PC-3 (cell line): ENCODE measurements around the gene ZNF254. TPM values are rescaled to one million over a fixed set of nuclear protein-coding genes. Genes with fewer than 3 reads are reported as not detected.

Experiments used
- ATAC-seq: fragments of 200-7000 bp; cut with Tn5 transposase; 2 replicates; pipeline ENCODE4 v1.9.1; 2020; ENCODE audit warnings: mild to moderate bottlenecking, moderate library complexity
- BruUV-seq: library from RNA; stranded (reverse); fragments of 400-500 nt; replicated peaks from 2 replicates; lab custom pipeline; 2021; lab: Mats Ljungman, UMichigan
- CTCF ChIA-PET: fragments of 300-600 bp; sonication (Branson Sonifier 250); formaldehyde crosslinking; loops from one replicate; lab custom pipeline; 2022; ENCODE audit warnings: antibody characterized with exemption; lab: Charles Lee
- POLR2A ChIA-PET: fragments of 300-600 bp; sonication (Branson Sonifier 250); formaldehyde crosslinking; loops from one replicate; lab custom pipeline; 2022; ENCODE audit warnings: antibody characterized with exemption; ENCODE audit not compliant: unreplicated experiment; lab: Charles Lee
- DNase-seq: peaks from one replicate; pipeline ENCODE4 v3.0.0-alpha.2; 2015
- H2AFZ ChIP-seq: fragments of 300-600 bp; sonication (generic); 2 replicates; pipeline ENCODE4 v1.6.0; 2016; ENCODE audit warnings: antibody characterized with exemption, low read length
- H3F3A ChIP-seq: fragments of 300-600 bp; sonication (generic); one replicate; pipeline ENCODE4 v1.6.0; 2017; ENCODE audit warnings: antibody characterized with exemption, low read length, control low read depth, mild to moderate bottlenecking; ENCODE audit not compliant: unreplicated experiment
- H3K27ac ChIP-seq: fragments of 300-600 bp; sonication (generic); 2 replicates; pipeline ENCODE4 v1.5.1; 2016; ENCODE audit warnings: mild to moderate bottlenecking, low read length
- H3K27me3 ChIP-seq: fragments of 300-600 bp; sonication (generic); 2 replicates; pipeline ENCODE4 v1.6.1; 2016; ENCODE audit warnings: low read length, mixed read lengths
- H3K36me3 ChIP-seq: fragments of 300-600 bp; sonication (generic); 2 replicates; pipeline ENCODE4 v1.6.1; 2016; ENCODE audit warnings: low read depth, mixed run types, low read length, mixed read lengths
- H3K4me1 ChIP-seq: fragments of 300-600 bp; sonication (generic); 2 replicates; pipeline ENCODE4 v1.5.1; 2016; ENCODE audit warnings: low read length; ENCODE audit not compliant: insufficient read depth
- H3K4me2 ChIP-seq: fragments of 300-600 bp; sonication (generic); 2 replicates; pipeline ENCODE4 v1.6.0; 2016; ENCODE audit warnings: low read length
- H3K4me3 ChIP-seq: fragments of 300-600 bp; sonication (generic); 2 replicates; pipeline ENCODE4 v1.5.1; 2016; ENCODE audit warnings: mild to moderate bottlenecking, low read length, mixed read lengths
- H3K79me2 ChIP-seq: fragments of 300-600 bp; sonication (generic); 2 replicates; pipeline ENCODE4 v1.6.1; 2017; ENCODE audit warnings: low read length, mixed read lengths
- H3K9ac ChIP-seq: fragments of 300-600 bp; sonication (generic); 2 replicates; pipeline ENCODE4 v1.6.0; 2016; ENCODE audit warnings: mild to moderate bottlenecking, low read length
- H3K9me2 ChIP-seq: fragments of 300-600 bp; sonication (generic); replicated peaks from 2 replicates; pipeline ENCODE4 v1.6.1; 2016; ENCODE audit warnings: mixed run types, low read length, mixed read lengths
- H3K9me3 ChIP-seq: fragments of 300-600 bp; sonication (generic); 2 replicates; pipeline ENCODE4 v1.6.1; 2016; ENCODE audit warnings: low read length, mixed read lengths
- H4K20me1 ChIP-seq: fragments of 300-600 bp; sonication (generic); 2 replicates; pipeline ENCODE4 v1.6.1; 2016; ENCODE audit warnings: low read length, mixed read lengths
- EZH2 ChIP-seq: fragments of 300-600 bp; sonication (generic); IDR thresholded peaks from one replicate; pipeline ENCODE4 v1.6.1; 2017; ENCODE audit warnings: antibody characterized with exemption, mild to moderate bottlenecking, low read length; ENCODE audit not compliant: unreplicated experiment
- EZH2phosphoT487 ChIP-seq: fragments of 300-600 bp; sonication (generic); IDR thresholded peaks from 2 replicates; pipeline ENCODE4 v1.6.1; 2018; ENCODE audit warnings: mild to moderate bottlenecking, antibody characterized with exemption, low read length, borderline replicate concordance
- intact Hi-C: fragments of 100-400 bp; cut with micrococcal nuclease; formaldehyde crosslinking; loops from 2 replicates; pipeline ENCODE4 v1.9.0; 2023
- total RNA-seq: library from RNA; depleted of rRNA; stranded (reverse); fragments of >200 nt; gene quantifications from 2 replicates; pipeline ENCODE4 v1.2.3, GENCODE V29; 2014
- TF ChIP-seq, protein P1 (sequence below): fragments of 300-600 bp; sonication (generic); conservative IDR thresholded peaks from 2 replicates; pipeline ENCODE4 v1.5.1; 2017; ENCODE audit warnings: antibody characterized with exemption, low read depth, mild to moderate bottlenecking, low read length

ZNF254 gene
- total RNA-seq, 1 experiment from 2014 or later, result 9.3 TPM

DNA sequence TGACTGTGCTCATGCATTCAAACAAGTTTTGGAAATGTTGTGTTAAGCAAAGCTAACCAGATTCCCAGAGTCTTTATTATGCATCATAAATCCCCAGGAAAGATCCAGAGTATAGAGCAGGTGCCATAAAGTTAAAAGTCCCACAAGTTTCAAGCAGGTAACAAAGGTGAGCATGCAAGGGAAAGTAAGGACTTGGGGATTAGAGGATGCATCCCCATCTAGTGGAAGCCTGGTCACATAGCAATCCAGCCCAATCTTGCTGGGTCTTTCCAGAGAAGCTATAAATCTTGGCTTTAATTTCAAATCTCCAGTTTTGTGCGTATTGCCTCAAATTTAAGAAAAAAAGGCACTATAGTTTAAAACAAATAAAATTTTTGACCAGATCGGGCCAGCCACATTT, 72.7 kb downstream of the ZNF254 start:
- H4K20me1 ChIP-seq, result no peaks in the 10 kb centered on the region
- intact Hi-C loops, result no loop called here
- no peaks in the 10 kb centered on the region for H3K79me2 ChIP-seq
- POLR2A ChIA-PET, result no interaction called here
- ATAC-seq (no peak; the same call in 1 of the 2 replicates), DNase-seq (peak; percentile 49)
- no peak overlapping the region for H3K4me3 ChIP-seq
- H3K4me2 ChIP-seq, result no peak overlapping the region
- no peaks in the 10 kb centered on the region for H3F3A ChIP-seq
- H2AFZ ChIP-seq, result no peak overlapping the region
- H3K9ac ChIP-seq, result no peak overlapping the region
- H3K27me3 ChIP-seq, result no peaks in the 10 kb centered on the region
- no peaks in the 10 kb centered on the region for H3K9me2 ChIP-seq
- H3K27ac ChIP-seq, result no peak overlapping the region
- CTCF ChIA-PET, result interaction anchor here (0.5 kb wide), 1 partner anchor 26 kb away, joined by 7 read pairs; no protein-coding TSS in a partner anchor
- no TSS peak for BruUV-seq
- H3K36me3 ChIP-seq, result peaks cover 11% of the 10 kb centered on the region; the same call in 1 of the 2 replicates
- no peaks in the 10 kb centered on the region for H3K4me1 ChIP-seq
- TF ChIP-seq, protein P1, sequence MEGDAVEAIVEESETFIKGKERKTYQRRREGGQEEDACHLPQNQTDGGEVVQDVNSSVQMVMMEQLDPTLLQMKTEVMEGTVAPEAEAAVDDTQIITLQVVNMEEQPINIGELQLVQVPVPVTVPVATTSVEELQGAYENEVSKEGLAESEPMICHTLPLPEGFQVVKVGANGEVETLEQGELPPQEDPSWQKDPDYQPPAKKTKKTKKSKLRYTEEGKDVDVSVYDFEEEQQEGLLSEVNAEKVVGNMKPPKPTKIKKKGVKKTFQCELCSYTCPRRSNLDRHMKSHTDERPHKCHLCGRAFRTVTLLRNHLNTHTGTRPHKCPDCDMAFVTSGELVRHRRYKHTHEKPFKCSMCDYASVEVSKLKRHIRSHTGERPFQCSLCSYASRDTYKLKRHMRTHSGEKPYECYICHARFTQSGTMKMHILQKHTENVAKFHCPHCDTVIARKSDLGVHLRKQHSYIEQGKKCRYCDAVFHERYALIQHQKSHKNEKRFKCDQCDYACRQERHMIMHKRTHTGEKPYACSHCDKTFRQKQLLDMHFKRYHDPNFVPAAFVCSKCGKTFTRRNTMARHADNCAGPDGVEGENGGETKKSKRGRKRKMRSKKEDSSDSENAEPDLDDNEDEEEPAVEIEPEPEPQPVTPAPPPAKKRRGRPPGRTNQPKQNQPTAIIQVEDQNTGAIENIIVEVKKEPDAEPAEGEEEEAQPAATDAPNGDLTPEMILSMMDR, result peak; percentile 66
- TF ChIP-seq EZH2phosphoT487, result no peak
- H3K9me3 ChIP-seq, result peaks cover 28% of the 10 kb centered on the region; the same call in 1 of the 2 replicates

DNA sequence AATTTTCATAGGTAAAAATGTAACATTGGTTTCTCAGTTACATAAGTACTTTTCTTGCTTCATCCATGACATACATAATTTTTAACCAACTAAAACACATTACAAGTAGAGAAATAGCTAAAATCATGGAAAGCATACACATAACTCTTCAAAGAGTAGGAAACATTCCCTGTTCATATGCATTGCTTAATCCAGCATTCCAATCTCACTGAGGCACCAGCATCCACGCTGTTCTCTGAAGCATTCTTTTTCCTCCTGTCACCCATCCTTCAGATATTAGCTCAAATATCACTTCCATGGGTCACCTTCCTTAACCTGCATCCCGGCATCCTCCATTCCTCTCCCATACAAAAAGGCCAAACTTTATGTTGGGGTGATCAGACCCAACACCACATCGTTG, 79.1 kb downstream of the ZNF254 start:
- Histone ChIP-seq H4K20me1 (no peaks in the 10 kb centered on the region), H2AFZ (no peak overlapping the region), H3K9me2 (no peaks in the 10 kb centered on the region), H3K36me3 (peaks cover 2% of the 10 kb centered on the region; the same call in 1 of the 2 replicates), H3K79me2 (no peaks in the 10 kb centered on the region), H3K4me1 (no peaks in the 10 kb centered on the region), H3K4me3 (no peak overlapping the region), H3K4me2 (no peak overlapping the region), H3F3A (no peaks in the 10 kb centered on the region), H3K27ac (no peak overlapping the region), H3K9ac (no peak overlapping the region), H3K27me3 (no peaks in the 10 kb centered on the region), H3K9me3 (0 out of 2 replicates have a peak, but pooled peaks cover 9% of the 10 kb centered on the region)
- DNase-seq, result no peak
- BruUV-seq, result no TSS peak
- ChIA-PET POLR2A (no interaction called here), CTCF (no interaction called here)
- intact Hi-C loops, result no loop called here
- no peak for TF ChIP-seq EZH2
- no peak for TF ChIP-seq EZH2phosphoT487
- TF ChIP-seq, protein P1, result no peak
- no peak for ATAC-seq

DNA sequence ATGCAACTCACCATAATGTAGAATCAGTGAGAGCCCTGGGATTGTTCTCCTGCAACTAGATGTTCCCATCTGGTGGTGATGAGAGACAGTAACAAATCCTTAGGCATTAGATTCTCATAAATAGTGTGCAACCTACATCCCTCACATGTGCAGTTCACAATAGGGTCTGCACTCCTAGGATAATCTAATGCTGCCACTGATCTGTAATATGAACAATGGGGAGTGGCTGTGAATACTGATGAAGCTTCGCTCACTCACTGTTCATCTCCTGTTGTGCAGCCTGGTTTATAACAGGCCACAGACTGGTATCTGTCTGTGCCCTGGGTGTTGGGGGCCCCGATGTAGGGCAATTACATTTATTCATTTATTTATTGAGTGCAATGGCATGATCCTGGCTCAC, 86.9 kb downstream of the ZNF254 start:
- ATAC-seq (no peak), DNase-seq (no peak)
- Histone ChIP-seq H3F3A (no peaks in the 10 kb centered on the region), H3K27me3 (no peaks in the 10 kb centered on the region), H3K4me1 (no peaks in the 10 kb centered on the region), H3K4me3 (no peak overlapping the region), H3K9me3 (no peaks in the 10 kb centered on the region), H3K27ac (no peak overlapping the region), H2AFZ (no peak overlapping the region), H3K36me3 (no peaks in the 10 kb centered on the region), H3K9me2 (no peaks in the 10 kb centered on the region), H3K4me2 (no peak overlapping the region), H3K9ac (no peak overlapping the region), H4K20me1 (no peaks in the 10 kb centered on the region), H3K79me2 (no peaks in the 10 kb centered on the region)
- ChIA-PET POLR2A (no interaction called here), CTCF (no interaction called here)
- no TSS peak for BruUV-seq
- intact Hi-C loops, result no loop called here
- TF ChIP-seq, protein P1, result no peak
- TF ChIP-seq EZH2phosphoT487, result no peak
- TF ChIP-seq EZH2, result no peak
